Measurements from ENCODE around the gene WDFY4. TPM values are rescaled to one million over a fixed set of nuclear protein-coding genes. Genes with fewer than 3 reads are reported as not detected.

WDFY4 gene
- total RNA-seq, 4 donors from 2014 or later, result 0.60 to 20.6 (median 5.1) TPM

DNA sequence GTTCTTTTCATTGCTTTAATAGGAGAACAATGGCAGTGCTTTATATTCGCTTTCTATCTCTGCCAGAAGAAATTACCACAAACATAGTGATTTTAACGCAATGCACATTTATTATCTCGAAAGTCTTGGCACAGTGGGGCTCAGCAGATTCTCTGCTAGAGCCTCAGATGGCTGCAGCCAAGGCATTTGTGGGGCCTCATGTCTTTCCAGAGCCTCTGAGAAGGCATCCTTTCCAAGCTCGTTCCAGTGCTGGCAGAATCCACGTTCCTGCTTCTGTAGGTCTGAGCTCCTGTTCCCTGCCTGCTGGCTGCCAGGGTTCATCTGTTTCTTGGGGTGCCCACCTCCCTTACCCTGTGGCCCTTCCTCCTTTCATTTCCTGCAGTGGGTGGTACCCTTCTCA, 194.8 kb downstream of the WDFY4 start:
- WGBS, 2 donors (ENCODE audit: low coverage in 1 of 2), result 84 to 86% methylated on average over 5 of the region's 5 CpGs
- Histone ChIP-seq H3K4me3 (no peak overlapping the region), H3K27ac (no peak overlapping the region), H3K36me3 (no peaks in the 10 kb centered on the region), H3K4me1 (no peaks in the 10 kb centered on the region), H3K9me3 (no peaks in the 10 kb centered on the region), H3K27me3 (no peaks in the 10 kb centered on the region)
- no peak for DNase-seq
- TF ChIP-seq POLR2AphosphoS5 (IDR thresholded peaks at IDR 0.05) (no peak), EP300 (IDR thresholded peaks at IDR 0.05; ENCODE audit: low read depth) (no peak), POLR2A (IDR thresholded peaks at IDR 0.05) (no peak)
- TF ChIP-seq, protein P1, sequence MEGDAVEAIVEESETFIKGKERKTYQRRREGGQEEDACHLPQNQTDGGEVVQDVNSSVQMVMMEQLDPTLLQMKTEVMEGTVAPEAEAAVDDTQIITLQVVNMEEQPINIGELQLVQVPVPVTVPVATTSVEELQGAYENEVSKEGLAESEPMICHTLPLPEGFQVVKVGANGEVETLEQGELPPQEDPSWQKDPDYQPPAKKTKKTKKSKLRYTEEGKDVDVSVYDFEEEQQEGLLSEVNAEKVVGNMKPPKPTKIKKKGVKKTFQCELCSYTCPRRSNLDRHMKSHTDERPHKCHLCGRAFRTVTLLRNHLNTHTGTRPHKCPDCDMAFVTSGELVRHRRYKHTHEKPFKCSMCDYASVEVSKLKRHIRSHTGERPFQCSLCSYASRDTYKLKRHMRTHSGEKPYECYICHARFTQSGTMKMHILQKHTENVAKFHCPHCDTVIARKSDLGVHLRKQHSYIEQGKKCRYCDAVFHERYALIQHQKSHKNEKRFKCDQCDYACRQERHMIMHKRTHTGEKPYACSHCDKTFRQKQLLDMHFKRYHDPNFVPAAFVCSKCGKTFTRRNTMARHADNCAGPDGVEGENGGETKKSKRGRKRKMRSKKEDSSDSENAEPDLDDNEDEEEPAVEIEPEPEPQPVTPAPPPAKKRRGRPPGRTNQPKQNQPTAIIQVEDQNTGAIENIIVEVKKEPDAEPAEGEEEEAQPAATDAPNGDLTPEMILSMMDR (IDR thresholded peaks at IDR 0.05), result no peak
- intact Hi-C loops (cut with DNase I; ENCODE audit: low total_unique reads) (no loop called here), in situ Hi-C loops (cut with MboI; ENCODE audit: low pct_ligation_motif_present in 1 of 4, low pct_unique_long_range_greater_than_20kb in 1 of 4, low sequenced_read_pairs in 3 of 4) (loop anchor here in 1 of 4 donors (25.0 kb wide), 1 partner anchor 283 kb away; no protein-coding TSS in a partner anchor)

GRCh38 chr10:48880016-48880705, 195.5 kb downstream of the WDFY4 start:
- intact Hi-C loops (cut with DNase I; ENCODE audit: low total_unique reads), result no loop called here

GRCh38 chr10:48881937-48882336, 197.3 kb downstream of the WDFY4 start:
- H3K4me1 ChIP-seq, result no peaks in the 10 kb centered on the region
- H3K27ac ChIP-seq, result no peak overlapping the region
- in situ Hi-C loops (cut with MboI; ENCODE audit: low pct_ligation_motif_present in 1 of 4, low pct_unique_long_range_greater_than_20kb in 1 of 4, low sequenced_read_pairs in 3 of 4), result loop anchor here in 1 of 4 donors (25.0 kb wide), 1 partner anchor 280 kb away; no protein-coding TSS in a partner anchor
- no peak overlapping the region for H3K4me3 ChIP-seq
- 92% methylated on average over 1 of the region's 1 CpG; no CpG with 5 or more reads in 1 of the 2 donors for WGBS, 2 donors (ENCODE audit: low coverage in 1 of 2)
- no peak for DNase-seq
- H3K36me3 ChIP-seq, result no peaks in the 10 kb centered on the region
- TF ChIP-seq EP300 (IDR thresholded peaks at IDR 0.05; ENCODE audit: low read depth), result no peak
- TF ChIP-seq POLR2A (IDR thresholded peaks at IDR 0.05), result no peak
- TF ChIP-seq POLR2AphosphoS5 (IDR thresholded peaks at IDR 0.05), result no peak
- TF ChIP-seq, protein P1 (IDR thresholded peaks at IDR 0.05), result no peak
- intact Hi-C loops (cut with DNase I; ENCODE audit: low total_unique reads), result no loop called here
- H3K27me3 ChIP-seq, result no peaks in the 10 kb centered on the region
- H3K9me3 ChIP-seq, result no peaks in the 10 kb centered on the region

More at GRCh38 chr10:48880016-48880705, 195.5 kb downstream of the WDFY4 start:
- WGBS, 2 donors (ENCODE audit: low coverage in 1 of 2), result 60 to 74% methylated on average over 1 to 11 of the region's 11 CpGs
- no peaks in the 10 kb centered on the region for H3K4me1 ChIP-seq
- in situ Hi-C loops (cut with MboI; ENCODE audit: low pct_ligation_motif_present in 1 of 4, low pct_unique_long_range_greater_than_20kb in 1 of 4, low sequenced_read_pairs in 3 of 4), result loop anchor here in 1 of 4 donors (25.0 kb wide), 1 partner anchor 282 kb away; no protein-coding TSS in a partner anchor
- no peak overlapping the region for H3K4me3 ChIP-seq
- DNase-seq, result no peak
- no peak overlapping the region for H3K27ac ChIP-seq
- H3K27me3 ChIP-seq, result no peaks in the 10 kb centered on the region
- H3K9me3 ChIP-seq, result no peaks in the 10 kb centered on the region
- TF ChIP-seq POLR2A (IDR thresholded peaks at IDR 0.05) (no peak), EP300 (IDR thresholded peaks at IDR 0.05; ENCODE audit: low read depth) (no peak), POLR2AphosphoS5 (IDR thresholded peaks at IDR 0.05) (no peak)
- TF ChIP-seq, protein P1 (IDR thresholded peaks at IDR 0.05), result no peak
- no peaks in the 10 kb centered on the region for H3K36me3 ChIP-seq

DNA sequence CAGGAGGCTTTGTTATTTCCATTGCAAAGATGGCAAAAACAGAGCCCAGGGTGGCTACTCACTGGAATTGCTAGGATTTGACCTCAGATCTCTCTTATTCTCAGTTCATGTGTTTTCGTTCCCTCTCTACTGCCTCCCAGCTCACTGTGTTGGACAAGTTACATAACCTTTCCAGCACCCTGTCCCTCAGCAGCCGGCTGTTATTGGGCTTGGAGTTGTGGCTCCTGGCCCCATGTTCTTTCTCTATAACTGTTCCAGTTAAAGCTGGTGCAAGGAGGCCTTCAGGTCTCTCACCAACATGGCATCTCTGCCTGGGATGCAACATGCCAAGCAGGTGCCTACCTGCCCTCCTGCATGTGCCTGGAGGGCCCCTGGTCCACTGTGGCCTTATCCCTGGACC, 198.2 kb downstream of the WDFY4 start:
- in situ Hi-C loops (cut with MboI; ENCODE audit: low pct_ligation_motif_present in 1 of 4, low pct_unique_long_range_greater_than_20kb in 1 of 4, low sequenced_read_pairs in 3 of 4), result loop anchor here in 1 of 4 donors (25.0 kb wide), 1 partner anchor 279 kb away; no protein-coding TSS in a partner anchor
- DNase-seq, result no peak
- no peaks in the 10 kb centered on the region for H3K4me1 ChIP-seq
- no peak overlapping the region for H3K27ac ChIP-seq
- no peaks in the 10 kb centered on the region for H3K9me3 ChIP-seq
- H3K27me3 ChIP-seq, result no peaks in the 10 kb centered on the region
- TF ChIP-seq, protein P1 (IDR thresholded peaks at IDR 0.05), result no peak
- TF ChIP-seq EP300 (IDR thresholded peaks at IDR 0.05; ENCODE audit: low read depth) (no peak), POLR2A (IDR thresholded peaks at IDR 0.05) (no peak), POLR2AphosphoS5 (IDR thresholded peaks at IDR 0.05) (no peak)
- intact Hi-C loops (cut with DNase I; ENCODE audit: low total_unique reads), result no loop called here
- no peaks in the 10 kb centered on the region for H3K36me3 ChIP-seq
- WGBS, 2 donors (ENCODE audit: low coverage in 1 of 2), result 79 to 91% methylated on average over 1 to 2 of the region's 2 CpGs
- H3K4me3 ChIP-seq, result no peak overlapping the region
